HPDE6-E6E7 (cell line): ENCODE data around the gene CPE.

Experiments used
- DNase-seq: peaks from one replicate; pipeline ENCODE4 v3.0.0; 2011; ENCODE audit warnings: missing footprints; ENCODE audit errors: extremely low spot score

CPE gene

GRCh38 chr4:165364452-165365080 lies 14.2 kb upstream of the CPE start:
- DNase-seq: no peak

GRCh38 chr4:165367040-165367439 lies 11.8 kb upstream of the CPE start:
- no peak for DNase-seq

- DNase-seq: no peak
These were observed 10.7 kb upstream of the CPE start for GRCh38 chr4:165368114-165368513.

- no peak for DNase-seq
These were observed 10.2 kb upstream of the CPE start for GRCh38 chr4:165368567-165368966.

- no peak for DNase-seq
These were observed 9.3 kb upstream of the CPE start for GRCh38 chr4:165369522-165369921.

GRCh38 chr4:165370530-165370929 lies 8.3 kb upstream of the CPE start:
- DNase-seq: no peak

- DNase-seq: no peak
These were observed 3.3 kb upstream of the CPE start for GRCh38 chr4:165375465-165375864.

GRCh38 chr4:165378398-165378744 lies 437 bp upstream of the CPE start:
- no peak for DNase-seq

- no peak for DNase-seq
These were observed 863 bp downstream of the CPE start for GRCh38 chr4:165379678-165380064.

GRCh38 chr4:165380805-165381204 lies 2.0 kb downstream of the CPE start:
- DNase-seq: no peak

- no peak for DNase-seq
These were observed 3.1 kb downstream of the CPE start for GRCh38 chr4:165381821-165382373.

- no peak for DNase-seq
These were observed 3.8 kb downstream of the CPE start for GRCh38 chr4:165382640-165383039.

- no peak for DNase-seq
These were observed 4.8 kb downstream of the CPE start for GRCh38 chr4:165383591-165384073.

GRCh38 chr4:165384186-165384585 lies 5.4 kb downstream of the CPE start:
- no peak for DNase-seq

- no peak for DNase-seq
These were observed 5.8 kb downstream of the CPE start for GRCh38 chr4:165384598-165384997.

- no peak for DNase-seq
These were observed 6.3 kb downstream of the CPE start for GRCh38 chr4:165385126-165385525.

- DNase-seq: no peak
These were observed 7.5 kb downstream of the CPE start for GRCh38 chr4:165386328-165386727.

GRCh38 chr4:165388756-165389155 lies 9.9 kb downstream of the CPE start:
- no peak for DNase-seq

- DNase-seq: no peak
These were observed 14.2 kb downstream of the CPE start for GRCh38 chr4:165393051-165393450.

- DNase-seq: no peak
These were observed 14.9 kb downstream of the CPE start for GRCh38 chr4:165393704-165394103.

- DNase-seq: no peak
These were observed 15.5 kb downstream of the CPE start for GRCh38 chr4:165394275-165394674.

- no peak for DNase-seq
These were observed 19.8 kb downstream of the CPE start for GRCh38 chr4:165398570-165398969.

- no peak for DNase-seq
These were observed 23.6 kb downstream of the CPE start for GRCh38 chr4:165402375-165402774.

GRCh38 chr4:165403048-165403447 lies 24.2 kb downstream of the CPE start:
- no peak for DNase-seq
